A673 (cell line): ENCODE measurements around the gene HSPB6. TPM values are rescaled to one million over a fixed set of nuclear protein-coding genes. Genes with fewer than 3 reads are reported as not detected.

ENCODE experiments used
- BruUV-seq: library from RNA; stranded (reverse); fragments of 400-500 nt; replicated peaks from 2 replicates; lab custom pipeline; 2021; lab: Mats Ljungman, UMichigan
- CTCF ChIA-PET: fragments of 300-600 bp; sonication (Branson Sonifier 250); formaldehyde crosslinking; loops from one replicate; lab custom pipeline; 2022; ENCODE audit warnings: antibody characterized with exemption; lab: Charles Lee
- POLR2A ChIA-PET: fragments of 300-600 bp; sonication (Branson Sonifier 250); formaldehyde crosslinking; loops from one replicate; lab custom pipeline; 2022; ENCODE audit warnings: antibody characterized with exemption; ENCODE audit not compliant: low non-redundant PET; lab: Charles Lee
- DNase-seq: peaks from one replicate; pipeline ENCODE4 v3.0.0-alpha.2; 2015; ENCODE audit warnings: low spot score
- H3K27ac ChIP-seq: fragments of 200-600 bp; sonication (generic); 2 replicates; pipeline ENCODE4 v1.5.1; 2016; ENCODE audit warnings: mixed run types, low read depth, mild to moderate bottlenecking, mixed read lengths, antibody characterized with exemption, low read length; ENCODE audit not compliant: poor library complexity, severe bottlenecking
- H3K27me3 ChIP-seq: fragments of 200-600 bp; sonication (generic); replicated peaks from 2 replicates; pipeline ENCODE4 v1.6.1; 2017; ENCODE audit warnings: mixed run types, low read depth, mild to moderate bottlenecking, mixed read lengths, antibody characterized with exemption, low read length; ENCODE audit not compliant: insufficient read depth, poor library complexity
- H3K36me3 ChIP-seq: fragments of 200-600 bp; sonication (generic); 2 replicates; pipeline ENCODE4 v1.6.1; 2016; ENCODE audit warnings: mixed run types, mild to moderate bottlenecking, mixed read lengths, antibody characterized with exemption, low read length; ENCODE audit not compliant: insufficient read depth, poor library complexity, severe bottlenecking
- H3K4me1 ChIP-seq: fragments of 200-600 bp; sonication (generic); 2 replicates; pipeline ENCODE4 v1.6.1; 2017; ENCODE audit warnings: mixed run types, mild to moderate bottlenecking, mixed read lengths, antibody characterized with exemption, low read length; ENCODE audit not compliant: insufficient read depth, poor library complexity, severe bottlenecking
- H3K4me3 ChIP-seq: fragments of 200-600 bp; sonication (generic); 2 replicates; pipeline ENCODE4 v1.5.1; 2016; ENCODE audit warnings: low read depth, mixed run types, mild to moderate bottlenecking, mixed read lengths, low read length; ENCODE audit not compliant: poor library complexity, severe bottlenecking
- H3K9me3 ChIP-seq: fragments of 200-600 bp; sonication (generic); 2 replicates; pipeline ENCODE4 v1.6.1; 2016; ENCODE audit warnings: mixed run types, low read depth, mild to moderate bottlenecking, mixed read lengths, antibody characterized with exemption, low read length; ENCODE audit not compliant: poor library complexity, severe bottlenecking
- CTCF ChIP-seq: fragments of 300-800, 200-600 bp; sonication (generic); conservative IDR thresholded peaks from 2 replicates; pipeline ENCODE4 v1.5.1; 2017; ENCODE audit warnings: low read depth, mild to moderate bottlenecking, antibody characterized with exemption, low read length, moderate library complexity, mixed read lengths
- EZH2 ChIP-seq: fragments of 200-600 bp; sonication (generic); IDR thresholded peaks from 2 replicates; pipeline ENCODE4 v1.6.1; 2017; ENCODE audit warnings: borderline replicate concordance, low read depth, mild to moderate bottlenecking, mixed read lengths, antibody characterized with exemption, low read length; ENCODE audit not compliant: poor library complexity, severe bottlenecking
- intact Hi-C: fragments of 100-400 bp; cut with micrococcal nuclease; formaldehyde crosslinking; loops from one replicate; pipeline ENCODE4 v1.10.0; 2022; ENCODE audit not compliant: unreplicated experiment
- total RNA-seq: library from RNA; stranded (reverse); gene quantifications from 2 replicates; pipeline ENCODE4 v1.2.3, GENCODE V29; 2021

Gene HSPB6
- total RNA-seq, 1 experiment from 2014 or later: not detected

GRCh38 chr19:35767288-35768081 is 10.7 kb upstream of the HSPB6 start:
- DNase-seq: no peak
- Histone ChIP-seq H3K9me3 (no peaks in the 10 kb centered on the region), H3K27ac (no peak overlapping the region), H3K4me1 (no peaks in the 10 kb centered on the region), H3K27me3 (no peaks in the 10 kb centered on the region), H3K4me3 (no peak overlapping the region), H3K36me3 (peaks cover 14% of the 10 kb centered on the region)
- ChIA-PET POLR2A (no interaction called here), CTCF (no interaction called here)
- intact Hi-C loops: no loop called here
- TF ChIP-seq EZH2: no peak
- no peak for TF ChIP-seq CTCF
- no TSS peak for BruUV-seq

GRCh38 chr19:35766571-35767104 is 9.8 kb upstream of the HSPB6 start:
- no peak for DNase-seq
- no peaks in the 10 kb centered on the region for H3K27me3 ChIP-seq
- H3K4me1 ChIP-seq: no peaks in the 10 kb centered on the region
- BruUV-seq: no TSS peak
- H3K9me3 ChIP-seq: no peaks in the 10 kb centered on the region
- no peak overlapping the region for H3K27ac ChIP-seq
- POLR2A ChIA-PET: no interaction called here
- intact Hi-C loops: no loop called here
- H3K36me3 ChIP-seq: peaks cover 21% of the 10 kb centered on the region
- CTCF ChIA-PET: no interaction called here
- H3K4me3 ChIP-seq: no peak overlapping the region
- TF ChIP-seq EZH2 (no peak), CTCF (no peak)

GRCh38 chr19:35764432-35765315 is 7.8 kb upstream of the HSPB6 start:
- CTCF ChIA-PET: no interaction called here
- intact Hi-C loops: no loop called here
- Histone ChIP-seq H3K27ac (no peak overlapping the region), H3K4me1 (no peaks in the 10 kb centered on the region), H3K4me3 (no peak overlapping the region), H3K9me3 (no peaks in the 10 kb centered on the region), H3K27me3 (no peaks in the 10 kb centered on the region), H3K36me3 (peaks cover 37% of the 10 kb centered on the region)
- TF ChIP-seq EZH2 (no peak), CTCF (no peak)
- BruUV-seq: no TSS peak
- POLR2A ChIA-PET: no interaction called here
- DNase-seq: no peak
